Bronchial epithelial cell (primary cell): ENCODE measurements around the gene MALL. TPM values are rescaled to one million over a fixed set of nuclear protein-coding genes. Genes with fewer than 3 reads are reported as not detected.
"Not testable (repeated sequence)": the region's sequence is repeated elsewhere in the genome, so short reads cannot be mapped to it uniquely, and the experiment has no call there.

Source experiments
- DNase-seq: peaks from one replicate; pipeline ENCODE4 v3.0.0-alpha.2; 2010; ENCODE audit warnings: low read depth
- FAIRE-seq: peaks from 2 replicates; lab custom pipeline; 2011; peaks lifted over from hg19 to GRCh38; lab: Jason Lieb, UNC
- H3K27me3 ChIP-seq: 2 replicates; pipeline ENCODE4 v1.5.1; 2011; ENCODE audit warnings: low read length; ENCODE audit not compliant: control insufficient read depth, insufficient read depth
- H3K36me3 ChIP-seq: 2 replicates; pipeline ENCODE4 v1.5.1; 2011; ENCODE audit warnings: low read length; ENCODE audit not compliant: control insufficient read depth, insufficient read depth
- H3K4me3 ChIP-seq: 2 replicates; pipeline ENCODE4 v1.5.1; 2011; ENCODE audit warnings: mild to moderate bottlenecking, low read depth, low read length, control low read depth
- total RNA-seq: library from RNA; depleted of rRNA; stranded (reverse); fragments of >200 nt; gene quantifications from 2 replicates; pipeline ENCODE4 v1.2.1, GENCODE V29; 2014
- TF ChIP-seq, protein P1 (sequence below): IDR thresholded peaks from 2 replicates; pipeline ENCODE4 v1.5.1; 2011; ENCODE audit warnings: mild to moderate bottlenecking, moderate library complexity, low read length, control low read depth, inconsistent platforms; ENCODE audit not compliant: insufficient read depth, severe bottlenecking

Gene MALL
- 33.7 and 87.8 TPM in 2 replicates for total RNA-seq

DNA sequence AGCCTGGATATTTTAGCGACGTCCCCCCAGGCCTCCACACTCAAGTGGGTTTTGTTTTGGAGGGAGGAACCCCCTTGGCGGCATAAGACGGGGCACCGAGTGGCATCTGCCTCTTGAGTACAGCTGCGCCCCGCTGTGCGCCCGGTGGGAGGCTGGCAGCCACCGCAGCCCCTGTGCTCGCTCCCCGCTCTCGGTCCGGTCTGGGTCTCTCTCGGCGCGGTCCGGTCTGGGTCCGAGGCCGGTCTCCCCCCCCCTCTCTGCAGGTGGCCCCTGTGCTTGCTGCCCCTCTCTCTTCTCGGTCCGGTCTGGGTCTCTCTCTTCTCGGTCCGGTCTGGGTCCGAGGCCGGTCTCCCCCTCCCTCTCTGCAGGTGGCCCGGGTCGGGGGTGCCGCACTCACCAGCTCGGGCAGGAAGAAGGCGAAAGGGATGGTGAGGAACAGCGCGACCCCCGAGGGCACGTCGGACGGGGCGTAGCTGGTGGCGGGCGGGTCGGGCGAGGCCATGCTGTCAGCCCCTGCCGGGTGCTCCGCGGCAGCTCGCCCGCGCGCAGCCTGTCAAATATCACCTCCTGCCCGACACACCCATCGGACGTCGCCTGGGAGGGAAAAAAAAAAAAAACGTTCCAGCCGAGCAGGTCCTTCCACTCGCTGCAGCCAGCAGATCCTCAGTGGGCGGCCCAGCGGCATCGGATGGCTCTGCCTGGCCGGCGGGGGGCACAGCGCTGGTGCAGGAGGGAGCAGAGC is at the start of gene MALL:
TSS of gene MALL (minus strand) at position 532 of the 742 bp plus-strand sequence. CDS start at position 502, 30 bp downstream.
- H3K27me3 ChIP-seq = peaks cover 1% of the 10 kb centered on the region
- DNase-seq = peak; percentile 78
- TF ChIP-seq, protein P1, sequence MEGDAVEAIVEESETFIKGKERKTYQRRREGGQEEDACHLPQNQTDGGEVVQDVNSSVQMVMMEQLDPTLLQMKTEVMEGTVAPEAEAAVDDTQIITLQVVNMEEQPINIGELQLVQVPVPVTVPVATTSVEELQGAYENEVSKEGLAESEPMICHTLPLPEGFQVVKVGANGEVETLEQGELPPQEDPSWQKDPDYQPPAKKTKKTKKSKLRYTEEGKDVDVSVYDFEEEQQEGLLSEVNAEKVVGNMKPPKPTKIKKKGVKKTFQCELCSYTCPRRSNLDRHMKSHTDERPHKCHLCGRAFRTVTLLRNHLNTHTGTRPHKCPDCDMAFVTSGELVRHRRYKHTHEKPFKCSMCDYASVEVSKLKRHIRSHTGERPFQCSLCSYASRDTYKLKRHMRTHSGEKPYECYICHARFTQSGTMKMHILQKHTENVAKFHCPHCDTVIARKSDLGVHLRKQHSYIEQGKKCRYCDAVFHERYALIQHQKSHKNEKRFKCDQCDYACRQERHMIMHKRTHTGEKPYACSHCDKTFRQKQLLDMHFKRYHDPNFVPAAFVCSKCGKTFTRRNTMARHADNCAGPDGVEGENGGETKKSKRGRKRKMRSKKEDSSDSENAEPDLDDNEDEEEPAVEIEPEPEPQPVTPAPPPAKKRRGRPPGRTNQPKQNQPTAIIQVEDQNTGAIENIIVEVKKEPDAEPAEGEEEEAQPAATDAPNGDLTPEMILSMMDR = no peak
- FAIRE-seq = no peak
- H3K4me3 ChIP-seq = peak within 1 kb of the TSS; percentile 92
- no peaks in the 10 kb centered on the region for H3K36me3 ChIP-seq

GRCh38 chr2:110157153-110157793 is 41.7 kb upstream of the MALL start:
- H3K27me3 ChIP-seq = no peaks in the 10 kb centered on the region
- TF ChIP-seq, protein P1 = peak; percentile 69
- no peak overlapping the region for H3K4me3 ChIP-seq
- no peaks in the 10 kb centered on the region for H3K36me3 ChIP-seq
- FAIRE-seq (no peak), DNase-seq (peak; percentile 74)

- H3K4me3 ChIP-seq, H3K27me3 ChIP-seq, DNase-seq, FAIRE-seq, H3K36me3 ChIP-seq: not testable (repeated sequence)
These were observed 39.2 kb upstream of the MALL start for GRCh38 chr2:110154828-110155227.

DNA sequence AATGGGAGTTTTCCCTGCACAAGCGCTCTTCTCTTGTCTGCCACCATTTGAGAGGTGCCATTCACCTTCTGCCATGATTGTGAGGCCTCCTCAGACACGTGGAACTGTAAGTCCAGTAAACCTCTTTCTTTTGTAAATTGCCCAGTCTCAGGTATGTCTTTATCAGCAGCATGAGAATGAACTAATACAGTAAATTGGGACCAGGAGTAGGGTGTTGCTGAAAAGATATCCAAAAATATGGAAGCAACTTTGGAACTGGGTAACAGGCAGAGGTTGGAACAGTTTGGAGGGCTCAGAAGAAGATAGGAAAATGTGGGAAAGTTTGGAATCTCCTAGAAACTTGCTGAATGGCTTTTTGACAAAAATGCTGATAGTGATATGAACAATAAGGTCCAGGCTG is 38.6 kb upstream of the MALL start:
- not testable (repeated sequence) for FAIRE-seq, H3K4me3 ChIP-seq, H3K27me3 ChIP-seq, H3K36me3 ChIP-seq, DNase-seq

DNA sequence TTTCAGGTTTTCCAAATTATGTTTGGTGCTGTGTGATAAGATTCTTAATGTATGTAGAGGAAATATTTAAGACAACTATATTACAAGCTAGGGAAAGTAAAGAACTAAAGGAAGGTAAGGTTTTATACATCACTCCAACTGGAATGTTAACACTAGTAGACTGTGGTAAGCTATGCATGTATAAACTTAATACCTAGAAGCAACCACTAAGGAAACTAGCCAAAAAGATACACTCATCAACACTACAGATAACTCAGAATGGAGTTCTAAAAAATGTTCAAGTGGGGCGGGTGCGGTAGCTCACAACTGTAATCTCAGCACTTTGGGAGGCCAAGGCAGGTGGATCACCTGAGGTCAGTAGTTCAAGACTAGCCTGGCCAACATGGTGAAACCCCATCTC is 37.8 kb upstream of the MALL start:
- no peak for FAIRE-seq
- Histone ChIP-seq H3K36me3 (no peaks in the 10 kb centered on the region), H3K4me3 (no peak overlapping the region), H3K27me3 (no peaks in the 10 kb centered on the region)
- peak; percentile 72 for DNase-seq
- TF ChIP-seq, protein P1 = no peak

- DNase-seq (no peak), FAIRE-seq (no peak)
- TF ChIP-seq, protein P1 = no peak
- H3K27me3 ChIP-seq = no peaks in the 10 kb centered on the region
- no peaks in the 10 kb centered on the region for H3K36me3 ChIP-seq
- no peak overlapping the region for H3K4me3 ChIP-seq
These were observed 37.3 kb upstream of the MALL start for GRCh38 chr2:110152943-110153342.
